Hepatocyte (in vitro differentiated cells): ENCODE results near the gene CPNE4. TPM values are rescaled to one million over a fixed set of nuclear protein-coding genes. Genes with fewer than 3 reads are reported as not detected.

Source experiments
- DNase-seq: peaks from one replicate; pipeline ENCODE4 v3.0.0-alpha.2; 2016; ENCODE audit warnings: low spot score
- H2AFZ ChIP-seq: fragments of 200-600 bp; sonication (generic); 2 replicates; pipeline ENCODE4 v1.6.0; 2016; ENCODE audit warnings: antibody characterized with exemption, mild to moderate bottlenecking
- H3K27ac ChIP-seq: fragments of 200-600 bp; sonication (generic); 2 replicates; pipeline ENCODE4 v1.5.1; 2016; ENCODE audit warnings: mild to moderate bottlenecking
- H3K27me3 ChIP-seq: fragments of 200-600 bp; sonication (generic); 2 replicates; pipeline ENCODE4 v1.6.1; 2016
- H3K36me3 ChIP-seq: fragments of 200-600 bp; sonication (generic); replicated peaks from 2 replicates; pipeline ENCODE4 v1.5.1; 2016; ENCODE audit warnings: low read depth; ENCODE audit not compliant: insufficient read depth
- H3K4me1 ChIP-seq: fragments of 200-600 bp; sonication (generic); 2 replicates; pipeline ENCODE4 v1.5.1; 2016; ENCODE audit warnings: mild to moderate bottlenecking, moderate library complexity; ENCODE audit not compliant: insufficient read depth
- H3K4me2 ChIP-seq: fragments of 200-600 bp; sonication (generic); 2 replicates; pipeline ENCODE4 v1.6.0; 2016
- H3K4me3 ChIP-seq: fragments of 200-600 bp; sonication (generic); 2 replicates; pipeline ENCODE4 v1.5.1; 2016; ENCODE audit warnings: mild to moderate bottlenecking
- H3K79me2 ChIP-seq: fragments of 200-600 bp; sonication (generic); 2 replicates; pipeline ENCODE4 v1.6.0; 2017; ENCODE audit warnings: mild to moderate bottlenecking
- H3K9me2 ChIP-seq: fragments of 200-600 bp; sonication (generic); replicated peaks from 2 replicates; pipeline ENCODE4 v1.6.0; 2017; ENCODE audit warnings: mild to moderate bottlenecking; ENCODE audit not compliant: insufficient read depth
- H3K9me3 ChIP-seq: fragments of 200-600 bp; sonication (generic); 2 replicates; pipeline ENCODE4 v1.5.1; 2016; ENCODE audit warnings: low read depth, mild to moderate bottlenecking
- H4K20me1 ChIP-seq: fragments of 200-600 bp; sonication (generic); 2 replicates; pipeline ENCODE4 v1.6.0; 2016; ENCODE audit warnings: mild to moderate bottlenecking; ENCODE audit not compliant: insufficient read depth, poor library complexity, severe bottlenecking
- EZH2 ChIP-seq: fragments of 200-600 bp; sonication (generic); IDR thresholded peaks from 2 replicates; pipeline ENCODE4 v1.6.1; 2016; ENCODE audit warnings: antibody characterized with exemption, mild to moderate bottlenecking, borderline replicate concordance
- EZH2phosphoT487 ChIP-seq: fragments of 200-600 bp; sonication (generic); IDR thresholded peaks from one replicate; pipeline ENCODE4 v1.6.1; 2018; ENCODE audit warnings: antibody characterized with exemption, mild to moderate bottlenecking, low read depth, moderate library complexity; ENCODE audit not compliant: unreplicated experiment, severe bottlenecking
- WGBS: methylation state at CpG from one replicate; pipeline ENCODE4 v1.1.6; 2016; ENCODE audit warnings: low lambda C conversion rate; ENCODE audit errors: missing lambda C conversion rate; 5-methylcytosine and 5-hydroxymethylcytosine counted together
- polyA plus RNA-seq: library from polyadenylated mRNA; unstranded; fragments of >200 nt; fragmentation: Nextera tagmentation; extraction: Ambion mirVana; gene quantifications from 2 replicates; pipeline ENCODE4 v1.2.1, GENCODE V29; 2016
- total RNA-seq: library from RNA; depleted of rRNA; stranded (reverse); fragments of >200 nt; gene quantifications from 2 replicates; pipeline ENCODE4 v1.2.3, GENCODE V29; 2014
- TF ChIP-seq, protein P1 (sequence below): fragments of 200-600 bp; sonication (generic); IDR thresholded peaks from 2 replicates; pipeline ENCODE4 v1.5.1; 2016; ENCODE audit warnings: antibody characterized with exemption, mild to moderate bottlenecking; ENCODE audit not compliant: poor library complexity

Gene CPNE4
- total and polyA plus RNA-seq, 2 experiments from 2014 or later = 0.37 to 0.52 TPM

GRCh38 chr3:131729643-131730017, 305.2 kb downstream of the CPNE4 start:
- 85% methylated on average over 1 of the region's 1 CpG for WGBS
- TF ChIP-seq, protein P1, sequence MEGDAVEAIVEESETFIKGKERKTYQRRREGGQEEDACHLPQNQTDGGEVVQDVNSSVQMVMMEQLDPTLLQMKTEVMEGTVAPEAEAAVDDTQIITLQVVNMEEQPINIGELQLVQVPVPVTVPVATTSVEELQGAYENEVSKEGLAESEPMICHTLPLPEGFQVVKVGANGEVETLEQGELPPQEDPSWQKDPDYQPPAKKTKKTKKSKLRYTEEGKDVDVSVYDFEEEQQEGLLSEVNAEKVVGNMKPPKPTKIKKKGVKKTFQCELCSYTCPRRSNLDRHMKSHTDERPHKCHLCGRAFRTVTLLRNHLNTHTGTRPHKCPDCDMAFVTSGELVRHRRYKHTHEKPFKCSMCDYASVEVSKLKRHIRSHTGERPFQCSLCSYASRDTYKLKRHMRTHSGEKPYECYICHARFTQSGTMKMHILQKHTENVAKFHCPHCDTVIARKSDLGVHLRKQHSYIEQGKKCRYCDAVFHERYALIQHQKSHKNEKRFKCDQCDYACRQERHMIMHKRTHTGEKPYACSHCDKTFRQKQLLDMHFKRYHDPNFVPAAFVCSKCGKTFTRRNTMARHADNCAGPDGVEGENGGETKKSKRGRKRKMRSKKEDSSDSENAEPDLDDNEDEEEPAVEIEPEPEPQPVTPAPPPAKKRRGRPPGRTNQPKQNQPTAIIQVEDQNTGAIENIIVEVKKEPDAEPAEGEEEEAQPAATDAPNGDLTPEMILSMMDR = no peak

DNA sequence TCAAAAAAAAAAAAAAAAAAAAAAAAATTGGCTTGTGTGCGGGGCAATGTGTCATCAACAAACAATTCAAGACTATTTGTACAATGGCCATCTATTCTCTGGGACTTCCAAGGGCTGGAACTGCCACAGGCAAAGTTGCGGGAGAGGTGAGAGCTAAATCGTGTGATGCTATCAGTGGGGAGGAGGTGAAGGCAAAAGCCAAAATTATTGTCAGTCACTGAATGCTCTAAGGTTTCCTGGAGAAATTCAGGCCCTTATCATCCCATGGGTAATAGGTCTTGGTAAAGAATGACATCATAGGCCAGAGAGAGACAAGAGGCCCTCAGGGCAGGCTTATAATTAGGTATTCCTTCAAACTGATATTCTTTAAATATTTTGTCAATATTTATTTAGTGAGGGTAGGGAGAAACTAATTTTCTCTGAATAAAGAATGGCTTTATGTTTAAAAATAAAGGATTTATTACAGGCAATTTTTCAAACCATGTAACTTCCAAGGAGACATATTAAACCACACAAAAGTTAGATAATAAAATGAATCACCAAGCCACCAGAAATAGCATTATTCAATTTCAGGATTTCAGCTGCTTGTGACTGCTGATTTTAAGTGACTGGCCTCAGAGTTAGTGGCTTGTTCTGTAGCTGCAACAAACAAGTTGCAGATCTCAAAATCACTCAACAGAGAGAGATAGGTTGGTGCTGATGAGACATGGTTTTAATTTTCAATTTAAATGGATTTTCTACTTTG, 305.7 kb downstream of the CPNE4 start:
- no peak overlapping the region for H3K4me3 ChIP-seq
- no peaks in the 10 kb centered on the region for H3K9me2 ChIP-seq
- 53% methylated on average over 3 of the region's 3 CpGs for WGBS
- H3K4me2 ChIP-seq = no peak overlapping the region
- no peaks in the 10 kb centered on the region for H3K36me3 ChIP-seq
- H3K27ac ChIP-seq = no peak overlapping the region
- H4K20me1 ChIP-seq = no peaks in the 10 kb centered on the region
- no peak for DNase-seq
- no peaks in the 10 kb centered on the region for H3K9me3 ChIP-seq
- no peaks in the 10 kb centered on the region for H3K79me2 ChIP-seq
- H3K4me1 ChIP-seq = no peaks in the 10 kb centered on the region
- H2AFZ ChIP-seq = no peak overlapping the region
- H3K27me3 ChIP-seq = peaks cover 2% of the 10 kb centered on the region
- no peak for TF ChIP-seq EZH2phosphoT487

More at GRCh38 chr3:131729643-131730017, 305.2 kb downstream of the CPNE4 start:
- no peaks in the 10 kb centered on the region for H3K9me3 ChIP-seq
- no peak overlapping the region for H3K27ac ChIP-seq
- no peaks in the 10 kb centered on the region for H3K27me3 ChIP-seq
- no peaks in the 10 kb centered on the region for H3K79me2 ChIP-seq
- no peaks in the 10 kb centered on the region for H3K36me3 ChIP-seq
- H3K4me2 ChIP-seq = no peak overlapping the region
- DNase-seq = no peak
- H3K9me2 ChIP-seq = no peaks in the 10 kb centered on the region
- H3K4me3 ChIP-seq = no peak overlapping the region
- H4K20me1 ChIP-seq = no peaks in the 10 kb centered on the region
- no peak overlapping the region for H2AFZ ChIP-seq
- H3K4me1 ChIP-seq = no peaks in the 10 kb centered on the region

DNA sequence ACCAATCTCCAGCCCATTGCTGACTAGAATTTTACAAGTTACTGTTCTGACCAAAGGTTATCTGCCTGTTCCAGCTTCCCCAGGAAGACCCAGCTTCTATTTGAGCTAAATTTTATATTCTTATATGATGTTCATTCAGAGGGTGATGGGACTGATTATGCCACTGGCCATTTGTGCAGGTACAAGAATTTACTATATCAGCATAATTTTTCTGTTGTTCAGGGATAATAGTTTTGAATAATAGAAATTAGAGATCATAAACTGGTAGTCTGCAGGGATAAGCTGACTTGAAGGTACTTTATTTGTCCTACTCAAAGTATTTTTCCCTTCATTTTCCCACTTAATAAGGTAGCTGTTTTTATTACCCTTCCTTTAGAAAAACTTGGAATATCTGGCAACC, 309.4 kb downstream of the CPNE4 start:
- H3K27me3 ChIP-seq = peaks cover 10% of the 10 kb centered on the region
- H3K9me3 ChIP-seq = no peaks in the 10 kb centered on the region

GRCh38 chr3:131723343-131723742, 311.5 kb downstream of the CPNE4 start:
- no peaks in the 10 kb centered on the region for H4K20me1 ChIP-seq
- no peak overlapping the region for H2AFZ ChIP-seq
- peaks cover 14% of the 10 kb centered on the region for H3K27me3 ChIP-seq
- TF ChIP-seq EZH2phosphoT487 (peak; percentile 96), EZH2 (no peak)
- H3K9me2 ChIP-seq = no peaks in the 10 kb centered on the region
- H3K36me3 ChIP-seq = no peaks in the 10 kb centered on the region
- no peaks in the 10 kb centered on the region for H3K79me2 ChIP-seq
- no peaks in the 10 kb centered on the region for H3K4me1 ChIP-seq
- H3K4me3 ChIP-seq = no peak overlapping the region
- H3K4me2 ChIP-seq = no peak overlapping the region
- WGBS = 80% methylated on average over 5 of the region's 5 CpGs
- no peaks in the 10 kb centered on the region for H3K9me3 ChIP-seq
- no peak for DNase-seq
- H3K27ac ChIP-seq = no peak overlapping the region

More for the DNA sequence above, 309.4 kb downstream of the CPNE4 start:
- no peak for DNase-seq
- Histone ChIP-seq H4K20me1 (no peaks in the 10 kb centered on the region), H3K4me2 (no peak overlapping the region), H3K9me2 (no peaks in the 10 kb centered on the region), H3K27ac (no peak overlapping the region), H3K79me2 (no peaks in the 10 kb centered on the region), H3K36me3 (no peaks in the 10 kb centered on the region), H3K4me1 (no peaks in the 10 kb centered on the region), H2AFZ (no peak overlapping the region), H3K4me3 (no peak overlapping the region)
- TF ChIP-seq, protein P1 = no peak
- TF ChIP-seq EZH2 = no peak
- TF ChIP-seq EZH2phosphoT487 = no peak
